GM23338 (cell line): ENCODE results near the gene NAMPT. TPM values are rescaled to one million over a fixed set of nuclear protein-coding genes. Genes with fewer than 3 reads are reported as not detected.

Source experiments
- ATAC-seq: fragments of 200-7000 bp; cut with Tn5 transposase; 3 replicates; pipeline ENCODE4 v1.9.1; 2020
- DNase-seq: peaks from one replicate; pipeline ENCODE4 v3.0.0-alpha.2; 2015; ENCODE audit warnings: low spot score
- H2AFZ ChIP-seq: fragments of 200-600 bp; sonication (generic); 2 replicates; pipeline ENCODE4 v1.8.0; 2016; ENCODE audit warnings: antibody characterized with exemption, mild to moderate bottlenecking, moderate library complexity
- H3F3A ChIP-seq: fragments of 200-600 bp; sonication (generic); replicated peaks from 2 replicates; pipeline ENCODE4 v1.8.0; 2017; ENCODE audit warnings: antibody characterized with exemption, mixed run types, low read depth
- H3K27ac ChIP-seq: fragments of 200-600 bp; sonication (generic); 2 replicates; pipeline ENCODE4 v1.6.1; 2016; ENCODE audit warnings: low read depth
- H3K27me3 ChIP-seq: fragments of 200-600 bp; sonication (generic); 2 replicates; pipeline ENCODE4 v1.8.0; 2016; ENCODE audit warnings: mild to moderate bottlenecking, mixed run types, moderate library complexity; ENCODE audit not compliant: insufficient read depth
- H3K36me3 ChIP-seq: fragments of 200-600 bp; sonication (generic); 2 replicates; pipeline ENCODE4 v1.8.0; 2016; ENCODE audit warnings: mild to moderate bottlenecking; ENCODE audit not compliant: insufficient read depth
- H3K4me1 ChIP-seq: fragments of 200-600 bp; sonication (generic); 2 replicates; pipeline ENCODE4 v1.8.0; 2016; ENCODE audit warnings: mild to moderate bottlenecking, moderate library complexity; ENCODE audit not compliant: insufficient read depth
- H3K4me2 ChIP-seq: fragments of 200-600 bp; sonication (generic); 2 replicates; pipeline ENCODE4 v1.7.1; 2017; ENCODE audit warnings: mixed run types
- H3K4me3 ChIP-seq: fragments of 200-600 bp; sonication (generic); 2 replicates; pipeline ENCODE4 v1.6.1; 2016; ENCODE audit warnings: mixed run types
- H3K79me2 ChIP-seq: fragments of 200-600 bp; sonication (generic); replicated peaks from 2 replicates; pipeline ENCODE4 v1.8.0; 2017; ENCODE audit warnings: mild to moderate bottlenecking; ENCODE audit not compliant: insufficient read depth
- H3K9me2 ChIP-seq: fragments of 200-600 bp; sonication (generic); 2 replicates; pipeline ENCODE4 v1.8.0; 2017; ENCODE audit not compliant: insufficient read depth
- H4K20me1 ChIP-seq: fragments of 200-600 bp; sonication (generic); replicated peaks from 2 replicates; pipeline ENCODE4 v1.8.0; 2017; ENCODE audit warnings: mild to moderate bottlenecking; ENCODE audit not compliant: insufficient read depth
- H3K27ac Mint-ChIP-seq: 2 replicates; pipeline ENCODE4 v1.8.0; 2020; ENCODE audit warnings: inconsistent platforms, mild to moderate bottlenecking, moderate library complexity, mixed read lengths
- H3K27me3 Mint-ChIP-seq: 3 replicates; pipeline ENCODE4 v1.8.0; 2022; ENCODE audit warnings: low read depth, mild to moderate bottlenecking, moderate library complexity, mixed read lengths, inconsistent platforms; ENCODE audit not compliant: insufficient read depth, poor library complexity
- H3K36me3 Mint-ChIP-seq: 3 replicates; pipeline ENCODE4 v1.8.0; 2021; ENCODE audit warnings: low read depth, mild to moderate bottlenecking, inconsistent platforms, moderate library complexity, mixed read lengths
- H3K4me1 Mint-ChIP-seq: 3 replicates; pipeline ENCODE4 v1.8.0; 2020; ENCODE audit warnings: mild to moderate bottlenecking, inconsistent platforms, mixed read lengths
- H3K4me3 Mint-ChIP-seq: 3 replicates; pipeline ENCODE4 v1.8.0; 2021; ENCODE audit warnings: moderate library complexity, mild to moderate bottlenecking, inconsistent platforms, mixed read lengths
- H3K9me3 Mint-ChIP-seq: 3 replicates; pipeline ENCODE4 v1.8.0; 2020; ENCODE audit warnings: moderate library complexity, mild to moderate bottlenecking, inconsistent platforms, mixed read lengths
- EZH2 ChIP-seq: fragments of 200-600 bp; sonication (generic); IDR thresholded peaks from one replicate; pipeline ENCODE4 v1.8.0; 2017; ENCODE audit warnings: antibody characterized with exemption, mild to moderate bottlenecking, low read depth; ENCODE audit not compliant: unreplicated experiment
- EZH2phosphoT487 ChIP-seq: fragments of 200-600 bp; sonication (generic); IDR thresholded peaks from one replicate; pipeline ENCODE4 v1.8.1; 2018; ENCODE audit warnings: antibody characterized with exemption; ENCODE audit not compliant: unreplicated experiment
- NANOG ChIP-seq: IDR thresholded peaks from 2 replicates; pipeline ENCODE4 v1.6.1; 2016; ENCODE audit warnings: antibody characterized with exemption, borderline replicate concordance
- REST ChIP-seq: IDR thresholded peaks from one replicate; pipeline ENCODE4 v1.6.1; 2018; ENCODE audit warnings: antibody characterized with exemption; ENCODE audit not compliant: unreplicated experiment
- STAT1 ChIP-seq: IDR thresholded peaks from one replicate; pipeline ENCODE4 v1.6.1; 2016; ENCODE audit warnings: antibody characterized with exemption; ENCODE audit not compliant: unreplicated experiment
- ZNF331 ChIP-seq: fragments of 250-450 bp; sonication (Bioruptor Pico); IDR thresholded peaks from 2 replicates; pipeline ENCODE4 v1.5.0; 2020; ENCODE audit warnings: low read depth, mild to moderate bottlenecking, moderate library complexity
- polyA plus RNA-seq: library from polyadenylated mRNA; unstranded; fragments of >200 nt; fragmentation: Nextera tagmentation; extraction: Ambion mirVana; gene quantifications from 2 replicates; pipeline ENCODE4 v1.2.1, GENCODE V29; 2016
- total RNA-seq: library from RNA; depleted of rRNA; stranded (reverse); fragments of >200 nt; shearing (Covaris generic); gene quantifications from 2 replicates; pipeline ENCODE4 v1.2.3, GENCODE V29; 2014
- TF ChIP-seq, protein P1 (sequence below): fragments of 250-450 bp; sonication (Bioruptor Pico); IDR thresholded peaks from 2 replicates; pipeline ENCODE4 v1.5.0; 2020; ENCODE audit warnings: mild to moderate bottlenecking, moderate library complexity
- TF ChIP-seq, protein P2 (sequence below): IDR thresholded peaks from 2 replicates; pipeline ENCODE4 v1.6.1; 2016; ENCODE audit warnings: antibody characterized with exemption

The NAMPT gene
- total and polyA plus RNA-seq, 2 experiments from 2014 or later: 37.9 to 73.9 TPM

DNA sequence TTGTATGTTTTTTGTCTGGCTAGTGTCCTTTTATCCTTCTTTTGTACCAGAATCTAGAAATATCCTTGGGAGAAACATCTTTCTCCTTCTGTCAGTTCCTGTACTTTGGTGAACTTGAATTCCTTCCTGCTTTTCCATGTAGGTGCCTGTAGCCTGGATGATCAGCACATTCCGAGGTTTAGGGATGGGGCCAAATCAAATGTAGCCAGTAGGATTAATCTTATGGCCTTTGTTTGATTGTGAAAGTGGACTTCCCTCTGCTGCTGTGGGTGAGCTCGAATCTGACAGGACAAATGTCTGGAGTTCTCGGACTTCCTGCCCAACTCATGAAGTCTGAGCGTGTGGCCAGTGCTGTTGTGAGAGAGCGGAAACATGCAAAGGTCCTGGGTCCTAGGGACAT, 33.2 kb upstream of the NAMPT start (continued):
- no peak for TF ChIP-seq REST

DNA sequence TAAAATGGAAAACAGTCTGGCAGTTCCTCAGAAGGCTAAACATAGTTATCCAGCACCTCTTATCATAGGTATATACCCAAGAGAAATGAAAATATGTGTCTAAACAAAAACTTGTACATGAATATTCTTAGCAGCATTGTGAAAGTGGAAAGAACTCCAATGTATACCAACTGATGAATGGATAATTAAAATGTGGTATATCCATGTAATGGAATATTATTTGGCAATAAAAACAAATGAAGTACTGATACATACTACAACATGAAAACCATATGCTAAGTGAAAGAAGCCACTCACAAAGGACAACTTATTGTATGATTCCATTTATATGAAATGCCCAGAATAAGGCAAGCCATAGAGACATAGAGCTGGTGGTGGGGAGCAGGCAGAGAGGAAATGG, 32.2 kb upstream of the NAMPT start:
- no peak overlapping the region for H3K27ac ChIP-seq
- no peaks in the 10 kb centered on the region for H3K4me1 Mint-ChIP-seq
- peaks cover 2% of the 10 kb centered on the region for H3K27me3 Mint-ChIP-seq
- no peaks in the 10 kb centered on the region for H3K79me2 ChIP-seq
- H3K36me3 Mint-ChIP-seq: peaks cover 5% of the 10 kb centered on the region; the same call in 2 of the 3 replicates
- no peak overlapping the region for H3K4me2 ChIP-seq
- H3K4me3 ChIP-seq: no peak overlapping the region
- no peaks in the 10 kb centered on the region; the same call in 1 of the 2 replicates for H3K9me2 ChIP-seq
- ATAC-seq (no peak), DNase-seq (no peak)
- no peak overlapping the region for H2AFZ ChIP-seq
- H3K4me3 Mint-ChIP-seq: no peak overlapping the region
- H3K27me3 ChIP-seq: no peaks in the 10 kb centered on the region
- no peak overlapping the region for H3K27ac Mint-ChIP-seq
- peaks cover 39% of the 10 kb centered on the region for H3K9me3 Mint-ChIP-seq
- H4K20me1 ChIP-seq: no peaks in the 10 kb centered on the region
- H3K4me1 ChIP-seq: no peaks in the 10 kb centered on the region
- no peaks in the 10 kb centered on the region for H3F3A ChIP-seq
- no peaks in the 10 kb centered on the region for H3K36me3 ChIP-seq
- TF ChIP-seq STAT1: no peak
- TF ChIP-seq, protein P1, sequence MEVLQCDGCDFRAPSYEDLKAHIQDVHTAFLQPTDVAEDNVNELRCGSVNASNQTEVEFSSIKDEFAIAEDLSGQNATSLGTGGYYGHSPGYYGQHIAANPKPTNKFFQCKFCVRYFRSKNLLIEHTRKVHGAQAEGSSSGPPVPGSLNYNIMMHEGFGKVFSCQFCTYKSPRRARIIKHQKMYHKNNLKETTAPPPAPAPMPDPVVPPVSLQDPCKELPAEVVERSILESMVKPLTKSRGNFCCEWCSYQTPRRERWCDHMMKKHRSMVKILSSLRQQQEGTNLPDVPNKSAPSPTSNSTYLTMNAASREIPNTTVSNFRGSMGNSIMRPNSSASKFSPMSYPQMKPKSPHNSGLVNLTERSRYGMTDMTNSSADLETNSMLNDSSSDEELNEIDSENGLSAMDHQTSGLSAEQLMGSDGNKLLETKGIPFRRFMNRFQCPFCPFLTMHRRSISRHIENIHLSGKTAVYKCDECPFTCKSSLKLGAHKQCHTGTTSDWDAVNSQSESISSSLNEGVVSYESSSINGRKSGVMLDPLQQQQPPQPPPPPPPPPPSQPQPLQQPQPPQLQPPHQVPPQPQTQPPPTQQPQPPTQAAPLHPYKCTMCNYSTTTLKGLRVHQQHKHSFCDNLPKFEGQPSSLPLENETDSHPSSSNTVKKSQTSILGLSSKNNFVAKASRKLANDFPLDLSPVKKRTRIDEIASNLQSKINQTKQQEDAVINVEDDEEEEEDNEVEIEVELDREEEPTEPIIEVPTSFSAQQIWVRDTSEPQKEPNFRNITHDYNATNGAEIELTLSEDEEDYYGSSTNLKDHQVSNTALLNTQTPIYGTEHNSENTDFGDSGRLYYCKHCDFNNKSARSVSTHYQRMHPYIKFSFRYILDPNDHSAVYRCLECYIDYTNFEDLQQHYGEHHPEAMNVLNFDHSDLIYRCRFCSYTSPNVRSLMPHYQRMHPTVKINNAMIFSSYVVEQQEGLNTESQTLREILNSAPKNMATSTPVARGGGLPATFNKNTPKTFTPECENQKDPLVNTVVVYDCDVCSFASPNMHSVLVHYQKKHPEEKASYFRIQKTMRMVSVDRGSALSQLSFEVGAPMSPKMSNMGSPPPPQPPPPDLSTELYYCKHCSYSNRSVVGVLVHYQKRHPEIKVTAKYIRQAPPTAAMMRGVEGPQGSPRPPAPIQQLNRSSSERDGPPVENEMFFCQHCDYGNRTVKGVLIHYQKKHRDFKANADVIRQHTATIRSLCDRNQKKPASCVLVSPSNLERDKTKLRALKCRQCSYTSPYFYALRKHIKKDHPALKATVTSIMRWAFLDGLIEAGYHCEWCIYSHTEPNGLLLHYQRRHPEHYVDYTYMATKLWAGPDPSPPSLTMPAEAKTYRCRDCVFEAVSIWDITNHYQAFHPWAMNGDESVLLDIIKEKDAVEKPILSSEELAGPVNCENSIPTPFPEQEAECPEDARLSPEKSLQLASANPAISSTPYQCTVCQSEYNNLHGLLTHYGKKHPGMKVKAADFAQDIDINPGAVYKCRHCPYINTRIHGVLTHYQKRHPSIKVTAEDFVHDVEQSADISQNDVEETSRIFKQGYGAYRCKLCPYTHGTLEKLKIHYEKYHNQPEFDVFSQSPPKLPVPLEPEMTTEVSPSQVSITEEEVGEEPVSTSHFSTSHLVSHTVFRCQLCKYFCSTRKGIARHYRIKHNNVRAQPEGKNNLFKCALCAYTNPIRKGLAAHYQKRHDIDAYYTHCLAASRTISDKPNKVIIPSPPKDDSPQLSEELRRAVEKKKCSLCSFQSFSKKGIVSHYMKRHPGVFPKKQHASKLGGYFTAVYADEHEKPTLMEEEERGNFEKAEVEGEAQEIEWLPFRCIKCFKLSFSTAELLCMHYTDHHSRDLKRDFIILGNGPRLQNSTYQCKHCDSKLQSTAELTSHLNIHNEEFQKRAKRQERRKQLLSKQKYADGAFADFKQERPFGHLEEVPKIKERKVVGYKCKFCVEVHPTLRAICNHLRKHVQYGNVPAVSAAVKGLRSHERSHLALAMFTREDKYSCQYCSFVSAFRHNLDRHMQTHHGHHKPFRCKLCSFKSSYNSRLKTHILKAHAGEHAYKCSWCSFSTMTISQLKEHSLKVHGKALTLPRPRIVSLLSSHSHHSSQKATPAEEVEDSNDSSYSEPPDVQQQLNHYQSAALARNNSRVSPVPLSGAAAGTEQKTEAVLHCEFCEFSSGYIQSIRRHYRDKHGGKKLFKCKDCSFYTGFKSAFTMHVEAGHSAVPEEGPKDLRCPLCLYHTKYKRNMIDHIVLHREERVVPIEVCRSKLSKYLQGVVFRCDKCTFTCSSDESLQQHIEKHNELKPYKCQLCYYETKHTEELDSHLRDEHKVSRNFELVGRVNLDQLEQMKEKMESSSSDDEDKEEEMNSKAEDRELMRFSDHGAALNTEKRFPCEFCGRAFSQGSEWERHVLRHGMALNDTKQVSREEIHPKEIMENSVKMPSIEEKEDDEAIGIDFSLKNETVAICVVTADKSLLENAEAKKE (CRISPR knock-in tag): no peak
- no peak for TF ChIP-seq ZNF331
- TF ChIP-seq EZH2phosphoT487: no peak
- no peak for TF ChIP-seq REST
- TF ChIP-seq, protein P2, sequence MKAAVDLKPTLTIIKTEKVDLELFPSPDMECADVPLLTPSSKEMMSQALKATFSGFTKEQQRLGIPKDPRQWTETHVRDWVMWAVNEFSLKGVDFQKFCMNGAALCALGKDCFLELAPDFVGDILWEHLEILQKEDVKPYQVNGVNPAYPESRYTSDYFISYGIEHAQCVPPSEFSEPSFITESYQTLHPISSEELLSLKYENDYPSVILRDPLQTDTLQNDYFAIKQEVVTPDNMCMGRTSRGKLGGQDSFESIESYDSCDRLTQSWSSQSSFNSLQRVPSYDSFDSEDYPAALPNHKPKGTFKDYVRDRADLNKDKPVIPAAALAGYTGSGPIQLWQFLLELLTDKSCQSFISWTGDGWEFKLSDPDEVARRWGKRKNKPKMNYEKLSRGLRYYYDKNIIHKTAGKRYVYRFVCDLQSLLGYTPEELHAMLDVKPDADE: no peak
- no peak for TF ChIP-seq EZH2
- no peak for TF ChIP-seq NANOG
